Astrocyte (in vitro differentiated cells and primary cell): Measurements from ENCODE around the gene ARRDC1. TPM values are rescaled to one million over a fixed set of nuclear protein-coding genes. Genes with fewer than 3 reads are reported as not detected.

Experiments
- DNase-seq: peaks from one replicate; pipeline ENCODE4 v3.0.0-alpha.2; 2010; ENCODE audit warnings: low read depth
- FAIRE-seq: peaks from 2 replicates; lab custom pipeline; 2011; peaks lifted over from hg19 to GRCh38; lab: Jason Lieb, UNC
- H2AFZ ChIP-seq: 2 replicates; pipeline ENCODE4 v1.6.0; 2012; ENCODE audit warnings: low read depth, low read length, inconsistent platforms
- H3K27ac ChIP-seq: 2 replicates; pipeline ENCODE4 v1.5.1; 2011; ENCODE audit warnings: low read depth, low read length, inconsistent platforms
- H3K27me3 ChIP-seq: 2 replicates; pipeline ENCODE4 v1.6.0; 2011; ENCODE audit warnings: low read length, inconsistent platforms; ENCODE audit not compliant: insufficient read depth
- H3K36me3 ChIP-seq: 2 replicates; pipeline ENCODE4 v1.5.1; 2011; ENCODE audit warnings: low read length, inconsistent platforms; ENCODE audit not compliant: insufficient read depth
- H3K4me1 ChIP-seq: 2 replicates; pipeline ENCODE4 v1.5.1; 2011; ENCODE audit warnings: low read length, inconsistent platforms; ENCODE audit not compliant: insufficient read depth
- H3K4me2 ChIP-seq: 2 replicates; pipeline ENCODE4 v1.6.0; 2012; ENCODE audit warnings: low read length, inconsistent platforms
- H3K4me3 ChIP-seq: 2 replicates; pipeline ENCODE4 v1.5.1; 2011; ENCODE audit warnings: low read depth, mild to moderate bottlenecking, low read length, inconsistent platforms; ENCODE audit not compliant: insufficient read depth
- H3K79me2 ChIP-seq: 2 replicates; pipeline ENCODE4 v1.6.0; 2012; ENCODE audit warnings: mild to moderate bottlenecking, low read length, inconsistent platforms; ENCODE audit not compliant: insufficient read depth
- H3K9ac ChIP-seq: 2 replicates; pipeline ENCODE4 v1.6.0; 2012; ENCODE audit warnings: mild to moderate bottlenecking, low read length, inconsistent platforms
- H3K9me3 ChIP-seq: 2 replicates; pipeline ENCODE4 v1.5.1; 2012; ENCODE audit warnings: low read depth, mild to moderate bottlenecking, low read length, inconsistent platforms; ENCODE audit not compliant: insufficient read depth
- H4K20me1 ChIP-seq: 2 replicates; pipeline ENCODE4 v1.6.0; 2012; ENCODE audit warnings: low read length, inconsistent platforms; ENCODE audit not compliant: insufficient read depth
- H3K27ac Mint-ChIP-seq: one replicate; pipeline ENCODE4 v1.8.0; 2021; ENCODE audit warnings: mild to moderate bottlenecking, mixed read lengths; ENCODE audit not compliant: unreplicated experiment
- H3K27me3 Mint-ChIP-seq: one replicate; pipeline ENCODE4 v1.8.0; 2021; ENCODE audit warnings: low read depth, mixed read lengths; ENCODE audit not compliant: unreplicated experiment
- H3K36me3 Mint-ChIP-seq: one replicate; pipeline ENCODE4 v1.8.0; 2021; ENCODE audit warnings: low read depth, mixed read lengths; ENCODE audit not compliant: unreplicated experiment
- H3K4me1 Mint-ChIP-seq: one replicate; pipeline ENCODE4 v1.8.0; 2021; ENCODE audit warnings: low read depth, mixed read lengths; ENCODE audit not compliant: unreplicated experiment
- H3K4me3 Mint-ChIP-seq: one replicate; pipeline ENCODE4 v1.8.0; 2021; ENCODE audit warnings: mild to moderate bottlenecking, moderate library complexity, mixed read lengths; ENCODE audit not compliant: unreplicated experiment
- H3K9me3 Mint-ChIP-seq: one replicate; pipeline ENCODE4 v1.8.0; 2021; ENCODE audit warnings: mild to moderate bottlenecking, mixed read lengths; ENCODE audit not compliant: unreplicated experiment
- EZH2 ChIP-seq: IDR thresholded peaks from 2 replicates; pipeline ENCODE4 v1.6.1; 2012; ENCODE audit warnings: mild to moderate bottlenecking, low read length, inconsistent platforms; ENCODE audit not compliant: insufficient read depth
- total RNA-seq: library from RNA; stranded (reverse); gene quantifications from 2 replicates; pipeline ENCODE4 v1.2.1, GENCODE V29; 2021
- TF ChIP-seq, protein P1 (sequence below): IDR thresholded peaks from 2 replicates; pipeline ENCODE4 v1.5.1; 2011; ENCODE audit warnings: low read depth, mild to moderate bottlenecking, inconsistent platforms, low read length, moderate library complexity; ENCODE audit not compliant: insufficient read depth

ARRDC1 gene
- total RNA-seq, 1 donor from 2014 or later: 14.2 TPM

- H3K4me1 Mint-ChIP-seq: peaks cover 29% of the 10 kb centered on the region
- peak within 1 kb of the TSS; percentile 94 for H3K4me3 Mint-ChIP-seq
- Histone ChIP-seq H3K9me3 (no peaks in the 10 kb centered on the region), H3K9ac (peak within 1 kb of the TSS; percentile 99), H3K4me3 (peak within 1 kb of the TSS; percentile 98), H3K79me2 (peaks cover 76% of the 10 kb centered on the region), H4K20me1 (peaks cover 43% of the 10 kb centered on the region), H3K27ac (peak within 1 kb of the TSS; percentile 92), H3K4me1 (peaks cover 21% of the 10 kb centered on the region), H3K36me3 (peaks cover 2% of the 10 kb centered on the region), H2AFZ (peak within 1 kb of the TSS; percentile 86), H3K4me2 (peak within 1 kb of the TSS; percentile 99), H3K27me3 (no peaks in the 10 kb centered on the region)
- H3K27me3 Mint-ChIP-seq: no peaks in the 10 kb centered on the region
- peak within 1 kb of the TSS; percentile 87 for H3K27ac Mint-ChIP-seq
- TF ChIP-seq EZH2: no peak
- TF ChIP-seq, protein P1, sequence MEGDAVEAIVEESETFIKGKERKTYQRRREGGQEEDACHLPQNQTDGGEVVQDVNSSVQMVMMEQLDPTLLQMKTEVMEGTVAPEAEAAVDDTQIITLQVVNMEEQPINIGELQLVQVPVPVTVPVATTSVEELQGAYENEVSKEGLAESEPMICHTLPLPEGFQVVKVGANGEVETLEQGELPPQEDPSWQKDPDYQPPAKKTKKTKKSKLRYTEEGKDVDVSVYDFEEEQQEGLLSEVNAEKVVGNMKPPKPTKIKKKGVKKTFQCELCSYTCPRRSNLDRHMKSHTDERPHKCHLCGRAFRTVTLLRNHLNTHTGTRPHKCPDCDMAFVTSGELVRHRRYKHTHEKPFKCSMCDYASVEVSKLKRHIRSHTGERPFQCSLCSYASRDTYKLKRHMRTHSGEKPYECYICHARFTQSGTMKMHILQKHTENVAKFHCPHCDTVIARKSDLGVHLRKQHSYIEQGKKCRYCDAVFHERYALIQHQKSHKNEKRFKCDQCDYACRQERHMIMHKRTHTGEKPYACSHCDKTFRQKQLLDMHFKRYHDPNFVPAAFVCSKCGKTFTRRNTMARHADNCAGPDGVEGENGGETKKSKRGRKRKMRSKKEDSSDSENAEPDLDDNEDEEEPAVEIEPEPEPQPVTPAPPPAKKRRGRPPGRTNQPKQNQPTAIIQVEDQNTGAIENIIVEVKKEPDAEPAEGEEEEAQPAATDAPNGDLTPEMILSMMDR: no peak
- H3K36me3 Mint-ChIP-seq: peaks cover 5% of the 10 kb centered on the region
- DNase-seq (peak; percentile 27), FAIRE-seq (no peak)
- no peaks in the 10 kb centered on the region for H3K9me3 Mint-ChIP-seq
Measured at GRCh38 chr9:137618105-137619067, 12.9 kb downstream of the ARRDC1 start, which contains the start of gene EHMT1. EHMT1 (plus strand) TSS chr9:137619005; CDS start chr9:137619029, 24 bp downstream.

GRCh38 chr9:137619240-137620047 is 14.0 kb downstream of the ARRDC1 start:
- Histone ChIP-seq H4K20me1 (peaks cover 54% of the 10 kb centered on the region), H2AFZ (peak overlapping the region; percentile 68), H3K79me2 (peaks cover 83% of the 10 kb centered on the region), H3K9me3 (no peaks in the 10 kb centered on the region), H3K4me1 (peaks cover 21% of the 10 kb centered on the region), H3K36me3 (peaks cover 2% of the 10 kb centered on the region), H3K4me3 (peak overlapping the region; percentile 98), H3K4me2 (peak overlapping the region; percentile 99), H3K27ac (peak overlapping the region; percentile 78), H3K27me3 (no peaks in the 10 kb centered on the region), H3K9ac (peak overlapping the region; percentile 96)
- peak overlapping the region; percentile 94 for H3K4me3 Mint-ChIP-seq
- FAIRE-seq (no peak), DNase-seq (peak; percentile 28)
- TF ChIP-seq, protein P1: no peak
- TF ChIP-seq EZH2: no peak
- peaks cover 7% of the 10 kb centered on the region for H3K36me3 Mint-ChIP-seq
- H3K4me1 Mint-ChIP-seq: peaks cover 29% of the 10 kb centered on the region
- peak overlapping the region; percentile 79 for H3K27ac Mint-ChIP-seq
- H3K9me3 Mint-ChIP-seq: no peaks in the 10 kb centered on the region
- H3K27me3 Mint-ChIP-seq: no peaks in the 10 kb centered on the region
